Sigmoid colon (tissue), 7 donors: Measurements from ENCODE around the gene TACR1. TPM values are rescaled to one million over a fixed set of nuclear protein-coding genes. Genes with fewer than 3 reads are reported as not detected.

Experiments used
- DNase-seq: peaks from one replicate; pipeline ENCODE4 v3.0.0-alpha.2; 2019
- H3K27ac ChIP-seq, 4 donors: fragments of 200-600 bp; sonication (generic); one replicate each; pipeline ENCODE4 v1.5.1; 2016 to 2019; ENCODE audit warnings: mild to moderate bottlenecking in 1 of 4
- H3K27me3 ChIP-seq, 3 donors: fragments of 200-600 bp; sonication (generic); one replicate each; pipeline ENCODE4 v1.5.1; 2019; ENCODE audit warnings: mild to moderate bottlenecking in 1 of 3
- H3K36me3 ChIP-seq, 4 donors: fragments of 200-600 bp; sonication (generic); one replicate each; pipeline ENCODE4 v1.5.1; 2016 to 2019
- H3K4me1 ChIP-seq, 4 donors: fragments of 200-600 bp; sonication (generic); one replicate each; pipeline ENCODE4 v1.5.1; 2017 to 2019
- H3K4me3 ChIP-seq, 4 donors: fragments of 200-600 bp; sonication (generic); one replicate each; pipeline ENCODE4 v1.5.1; 2017 to 2019; ENCODE audit warnings: mild to moderate bottlenecking in 2 of 4, moderate library complexity in 1 of 4
- H3K9me3 ChIP-seq, 4 donors: fragments of 200-600 bp in 3 of 4; sonication (generic) in 3 of 4; one replicate each; pipeline versions ENCODE4 v1.5.1 to v1.6.1; 2013 to 2019
- EP300 ChIP-seq, 4 donors: sonication (generic); formaldehyde crosslinking; IDR thresholded peaks; one replicate each; pipeline ENCODE4 v1.6.1; 2017; ENCODE audit warnings: antibody characterized with exemption in 4 of 4
- POLR2A ChIP-seq, 2 donors: fragments of 450-650 bp; IDR thresholded peaks; one replicate each; pipeline ENCODE4 v1.6.1; 2016; ENCODE audit warnings: antibody characterized with exemption in 2 of 2, mild to moderate bottlenecking in 2 of 2, moderate library complexity in 2 of 2
- POLR2AphosphoS5 ChIP-seq, 4 donors: sonication (generic); formaldehyde crosslinking; IDR thresholded peaks; one replicate each; pipeline ENCODE4 v1.6.1; 2017; ENCODE audit warnings: antibody characterized with exemption in 4 of 4
- WGBS, 2 donors: extraction: QIAGEN DNeasy Blood & Tissue Kit; methylation state at CpG; one replicate each; pipeline ENCODE4 v1.1.7; 2013; 5-methylcytosine and 5-hydroxymethylcytosine counted together
- intact Hi-C: fragments of 100-400 bp; cut with DNase I; formaldehyde crosslinking; loops from one replicate; pipeline ENCODE4 v1.15.1; 2023
- polyA plus RNA-seq, 3 donors: library from polyadenylated mRNA; stranded (reverse); fragments of 200-250 nt; gene quantifications; one replicate each; pipeline ENCODE4 v1.2.3, GENCODE V29; 2013
- total RNA-seq, 4 donors: library from RNA; depleted of rRNA; stranded (reverse); fragments of >200 nt; gene quantifications; one replicate each; pipeline ENCODE4 v1.1.0, GENCODE V29; 2016
- TF ChIP-seq, protein P1 (sequence below), 4 experiments: fragments of 450-650 bp in 3 of 4; fragments of 200-600 bp in 1 of 4; IDR thresholded peaks; one replicate each; pipeline ENCODE4 v1.5.1; 2016 to 2019; ENCODE audit warnings: antibody characterized with exemption in 4 of 4, mild to moderate bottlenecking in 3 of 4, moderate library complexity in 2 of 4
- donor health status: healthy with polysubstance abuse.
- donor health status: Bipolar disorder and iron deficiency.
- donor health status: healthy.

Gene TACR1
- total and polyA plus RNA-seq, 7 donors: 0.22 to 2.5 (median 0.99) TPM; not detected in 2

DNA sequence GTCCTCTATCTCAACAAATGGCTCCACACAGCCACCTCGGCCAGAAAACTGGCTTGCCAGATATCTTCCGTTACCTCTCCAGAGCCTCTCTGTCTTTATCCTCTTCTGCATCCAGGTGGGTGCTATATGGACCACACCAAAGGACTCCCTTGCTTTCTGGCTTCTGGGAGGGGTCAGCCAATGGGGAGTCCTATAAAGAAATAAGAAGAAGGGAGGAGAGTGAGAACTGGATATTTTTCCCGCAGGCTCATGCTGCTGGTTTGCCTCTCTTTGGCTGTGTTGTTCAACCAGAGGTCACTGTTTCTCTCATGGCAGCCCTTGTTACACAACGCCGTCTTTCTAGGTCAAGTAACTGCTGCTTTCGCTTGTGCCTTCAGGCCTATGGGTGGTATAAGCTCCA, 168.1 kb downstream of the TACR1 start:
- no peaks in the 10 kb centered on the region for H3K27me3 ChIP-seq
- no peaks in the 10 kb centered on the region for H3K4me1 ChIP-seq
- H3K4me3 ChIP-seq: no peak overlapping the region
- no peaks in the 10 kb centered on the region for H3K36me3 ChIP-seq
- 86 to 98% methylated on average over 6 of the region's 6 CpGs for WGBS, 2 donors
- intact Hi-C loops: no loop called here
- H3K9me3 ChIP-seq: no peaks in the 10 kb centered on the region
- TF ChIP-seq EP300 (IDR thresholded peaks at IDR 0.05) (no peak), POLR2AphosphoS5 (IDR thresholded peaks at IDR 0.05) (no peak), POLR2A (IDR thresholded peaks at IDR 0.05) (no peak)
- TF ChIP-seq, protein P1, sequence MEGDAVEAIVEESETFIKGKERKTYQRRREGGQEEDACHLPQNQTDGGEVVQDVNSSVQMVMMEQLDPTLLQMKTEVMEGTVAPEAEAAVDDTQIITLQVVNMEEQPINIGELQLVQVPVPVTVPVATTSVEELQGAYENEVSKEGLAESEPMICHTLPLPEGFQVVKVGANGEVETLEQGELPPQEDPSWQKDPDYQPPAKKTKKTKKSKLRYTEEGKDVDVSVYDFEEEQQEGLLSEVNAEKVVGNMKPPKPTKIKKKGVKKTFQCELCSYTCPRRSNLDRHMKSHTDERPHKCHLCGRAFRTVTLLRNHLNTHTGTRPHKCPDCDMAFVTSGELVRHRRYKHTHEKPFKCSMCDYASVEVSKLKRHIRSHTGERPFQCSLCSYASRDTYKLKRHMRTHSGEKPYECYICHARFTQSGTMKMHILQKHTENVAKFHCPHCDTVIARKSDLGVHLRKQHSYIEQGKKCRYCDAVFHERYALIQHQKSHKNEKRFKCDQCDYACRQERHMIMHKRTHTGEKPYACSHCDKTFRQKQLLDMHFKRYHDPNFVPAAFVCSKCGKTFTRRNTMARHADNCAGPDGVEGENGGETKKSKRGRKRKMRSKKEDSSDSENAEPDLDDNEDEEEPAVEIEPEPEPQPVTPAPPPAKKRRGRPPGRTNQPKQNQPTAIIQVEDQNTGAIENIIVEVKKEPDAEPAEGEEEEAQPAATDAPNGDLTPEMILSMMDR (IDR thresholded peaks at IDR 0.05): no peak
- no peak for DNase-seq
- H3K27ac ChIP-seq: no peak overlapping the region

DNA sequence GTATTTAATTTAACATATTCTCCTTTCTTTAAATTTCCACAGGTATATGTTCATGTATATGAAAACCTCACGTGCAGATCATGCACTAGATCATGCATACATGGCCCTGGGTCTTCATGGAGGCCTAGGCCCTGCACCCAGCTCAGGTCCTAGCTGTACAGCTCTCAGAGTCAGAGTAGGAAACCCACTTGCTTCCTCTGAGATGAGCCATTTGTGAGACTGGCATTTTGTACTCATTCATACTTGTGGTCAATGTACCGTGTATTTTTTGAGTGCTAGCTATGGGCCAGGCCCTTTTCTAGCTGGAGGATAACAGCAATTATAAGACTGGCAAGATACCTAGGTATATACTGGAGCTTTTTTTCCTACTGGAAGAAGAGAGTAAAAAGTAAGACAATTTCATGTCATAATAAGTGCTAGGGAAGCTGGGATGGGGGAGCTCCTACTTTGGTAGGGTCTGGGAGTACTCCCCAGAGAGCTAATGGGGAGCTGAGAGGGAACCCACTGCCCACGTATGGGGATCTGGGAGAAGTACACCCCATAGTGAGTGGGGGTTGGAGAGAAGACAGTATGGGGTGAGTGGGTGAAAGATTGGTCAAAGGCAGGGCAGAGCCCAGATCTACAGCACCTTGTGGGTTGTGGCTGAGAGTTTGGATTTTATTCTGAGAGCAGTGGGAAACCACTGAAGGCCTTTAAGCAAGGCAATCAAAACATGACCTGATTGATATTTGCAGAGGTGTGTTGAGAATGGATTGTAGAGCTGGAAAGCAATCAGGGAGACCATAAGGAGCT, 168.9 kb downstream of the TACR1 start:
- DNase-seq: no peak
- intact Hi-C loops: no loop called here
- WGBS, 2 donors: 86 to 89% methylated on average over 3 of the region's 3 CpGs

DNA sequence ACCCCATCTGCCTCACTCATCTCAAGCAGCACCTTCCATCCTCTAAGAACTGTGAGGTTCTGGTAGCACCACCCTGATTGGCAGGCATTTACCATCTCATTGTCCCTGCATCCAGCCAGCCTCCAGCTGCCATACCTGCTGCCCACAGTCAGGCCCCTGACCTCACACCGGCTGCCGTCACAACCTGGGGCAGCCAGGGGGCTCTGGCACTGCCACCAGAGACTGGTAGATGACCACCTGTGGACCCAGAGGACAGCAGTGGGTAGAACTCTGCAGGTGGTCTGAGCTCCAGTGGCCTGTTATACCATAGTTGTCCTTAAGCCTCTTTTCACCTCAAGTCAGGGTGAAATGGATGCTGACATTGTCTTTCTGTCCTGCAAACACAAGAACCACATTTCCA, 171.4 kb downstream of the TACR1 start:
- Histone ChIP-seq H3K27me3 (no peaks in the 10 kb centered on the region), H3K4me3 (no peak overlapping the region), H3K9me3 (no peaks in the 10 kb centered on the region), H3K4me1 (no peaks in the 10 kb centered on the region), H3K27ac (no peak overlapping the region), H3K36me3 (no peaks in the 10 kb centered on the region)
- no peak for DNase-seq
- no peak for TF ChIP-seq EP300 (IDR thresholded peaks at IDR 0.05)
- TF ChIP-seq, protein P1 (IDR thresholded peaks at IDR 0.05): no peak
- no peak for TF ChIP-seq POLR2AphosphoS5 (IDR thresholded peaks at IDR 0.05)
- no peak for TF ChIP-seq POLR2A (IDR thresholded peaks at IDR 0.05)
- 98% methylated on average over 2 of the region's 2 CpGs for WGBS, 2 donors
- intact Hi-C loops: no loop called here

More for the DNA sequence above, 168.9 kb downstream of the TACR1 start:
- Histone ChIP-seq H3K27ac (no peak overlapping the region), H3K36me3 (no peaks in the 10 kb centered on the region), H3K9me3 (no peaks in the 10 kb centered on the region), H3K27me3 (no peaks in the 10 kb centered on the region), H3K4me1 (no peaks in the 10 kb centered on the region), H3K4me3 (no peak overlapping the region)
- TF ChIP-seq POLR2A (IDR thresholded peaks at IDR 0.05) (no peak), POLR2AphosphoS5 (IDR thresholded peaks at IDR 0.05) (no peak), EP300 (IDR thresholded peaks at IDR 0.05) (no peak)
- TF ChIP-seq, protein P1 (IDR thresholded peaks at IDR 0.05): no peak

DNA sequence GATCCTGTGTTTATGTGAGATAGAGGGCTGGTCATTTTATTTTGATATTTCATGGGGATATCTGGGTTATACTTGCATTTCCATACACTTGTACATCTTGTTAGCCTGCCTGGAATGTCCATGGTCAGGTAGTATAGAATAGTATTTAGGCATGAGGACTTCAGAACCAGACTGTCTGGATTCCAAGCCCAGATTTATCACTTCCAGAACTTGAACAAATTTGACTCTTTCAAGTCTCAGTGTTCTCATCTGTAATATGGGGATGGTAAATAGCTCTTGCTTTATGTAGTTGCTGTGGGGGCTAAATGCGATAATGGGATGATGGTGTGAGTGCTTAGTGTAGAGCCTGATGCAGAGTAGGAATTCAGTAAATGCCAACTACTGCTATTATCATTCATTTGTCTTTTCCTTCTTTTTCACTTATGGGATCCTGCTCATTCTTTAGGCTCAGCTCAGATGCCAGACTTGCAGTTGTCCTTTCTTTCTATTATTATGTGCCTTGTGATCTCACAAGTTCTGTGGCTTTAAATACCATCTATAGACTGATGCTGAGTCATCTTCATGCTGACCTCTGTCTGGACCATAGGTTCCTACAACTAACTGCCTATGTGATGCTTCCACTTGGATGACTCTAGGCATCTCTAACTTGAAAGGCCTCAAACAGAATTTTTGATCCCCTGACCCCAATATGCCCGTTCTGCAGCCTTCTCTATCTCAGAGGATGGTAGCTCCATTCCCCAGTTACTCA, 173.5 kb downstream of the TACR1 start:
- no peaks in the 10 kb centered on the region for H3K36me3 ChIP-seq
- TF ChIP-seq POLR2AphosphoS5 (IDR thresholded peaks at IDR 0.05) (no peak), EP300 (IDR thresholded peaks at IDR 0.05) (no peak), POLR2A (IDR thresholded peaks at IDR 0.05) (no peak)
- TF ChIP-seq, protein P1 (IDR thresholded peaks at IDR 0.05): no peak
- H3K9me3 ChIP-seq: no peaks in the 10 kb centered on the region
- WGBS, 2 donors: 88 to 91% methylated on average over 2 of the region's 2 CpGs
- no peak overlapping the region for H3K4me3 ChIP-seq
- DNase-seq: no peak
- no peak overlapping the region for H3K27ac ChIP-seq
- H3K27me3 ChIP-seq: no peaks in the 10 kb centered on the region
- no peaks in the 10 kb centered on the region for H3K4me1 ChIP-seq
- intact Hi-C loops: no loop called here
